SH-SY5Y (cell line): ENCODE results near the gene COX17.

Experiments
- GATA2 ChIP-seq: IDR thresholded peaks from 2 replicates; pipeline ENCODE4 v1.6.1; 2011; ENCODE audit warnings: mild to moderate bottlenecking, low read depth, low read length
- GATA3 ChIP-seq: IDR thresholded peaks from 2 replicates; pipeline ENCODE4 v1.6.1; 2011; ENCODE audit warnings: low read depth, mild to moderate bottlenecking, low read length, moderate library complexity

The COX17 gene

DNA sequence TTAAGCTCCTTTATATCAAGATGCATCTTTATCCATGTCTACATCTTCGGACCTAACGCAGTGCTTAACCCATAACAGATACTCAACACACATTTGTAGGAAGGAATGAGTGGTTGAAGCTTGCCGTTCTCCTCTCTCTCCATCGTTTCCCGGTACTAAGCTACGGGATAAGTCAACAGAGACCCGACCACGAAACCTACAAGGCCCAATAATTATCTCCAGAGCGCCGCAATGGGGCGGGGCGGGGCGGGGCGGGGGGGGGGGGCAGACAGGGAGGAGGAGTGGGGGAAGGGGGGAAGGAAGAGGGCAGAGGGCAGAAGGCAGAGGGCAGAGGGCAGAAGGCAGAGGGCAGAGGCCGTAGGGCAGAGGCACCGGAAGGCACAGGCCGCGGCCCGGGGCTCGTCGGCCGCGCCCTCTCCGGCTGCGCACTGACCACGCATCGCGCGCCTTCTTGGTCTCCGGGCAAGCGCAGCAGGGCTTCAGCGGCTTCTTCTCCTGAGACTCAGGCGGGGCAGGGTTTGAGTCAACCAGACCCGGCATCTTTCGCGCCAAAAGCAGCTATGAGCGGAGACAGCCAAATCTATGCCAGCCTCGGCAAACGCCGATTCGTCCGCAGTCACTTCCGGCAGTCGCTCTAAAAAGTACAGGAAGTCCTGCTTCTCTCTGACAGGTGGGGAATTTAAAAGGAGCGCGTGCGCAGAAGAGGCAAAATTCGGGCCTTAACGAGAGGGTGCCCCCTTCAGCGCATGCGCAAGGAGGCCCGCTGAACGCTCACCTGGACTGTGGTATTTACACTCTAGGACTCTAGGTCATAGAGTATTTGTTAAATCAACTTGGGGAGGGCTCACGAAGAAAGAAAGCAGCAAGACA, at the start of gene COX17:
TSS of gene COX17 (minus strand) at position 636 of the 870 bp plus-strand sequence. CDS start at position 540, 96 bp downstream.
- TF ChIP-seq GATA2 (no peak), GATA3 (no peak)

DNA sequence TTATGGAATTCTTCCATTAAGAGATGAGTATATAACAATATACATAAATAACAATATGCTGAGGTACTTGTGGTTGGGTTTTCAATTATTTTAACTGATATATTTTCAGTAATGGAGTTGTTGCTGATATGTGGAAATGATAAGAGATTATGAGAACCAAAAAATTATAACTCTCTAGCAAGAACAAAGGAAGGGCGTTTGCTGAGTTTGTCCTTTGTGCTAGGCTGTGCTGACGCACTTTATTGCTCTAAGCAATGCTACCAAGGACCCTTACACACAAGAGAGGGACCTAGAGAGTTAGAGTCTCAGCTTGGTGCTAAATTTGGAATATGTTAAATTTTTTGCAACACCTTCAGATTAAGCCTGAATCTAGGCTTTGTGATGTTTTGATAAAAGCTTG, 49.7 kb upstream of the COX17 start:
- TF ChIP-seq GATA3 (no peak), GATA2 (no peak)

GRCh38 chr3:119723022-119723421, 45.8 kb upstream of the COX17 start:
- no peak for TF ChIP-seq GATA3
- no peak for TF ChIP-seq GATA2

DNA sequence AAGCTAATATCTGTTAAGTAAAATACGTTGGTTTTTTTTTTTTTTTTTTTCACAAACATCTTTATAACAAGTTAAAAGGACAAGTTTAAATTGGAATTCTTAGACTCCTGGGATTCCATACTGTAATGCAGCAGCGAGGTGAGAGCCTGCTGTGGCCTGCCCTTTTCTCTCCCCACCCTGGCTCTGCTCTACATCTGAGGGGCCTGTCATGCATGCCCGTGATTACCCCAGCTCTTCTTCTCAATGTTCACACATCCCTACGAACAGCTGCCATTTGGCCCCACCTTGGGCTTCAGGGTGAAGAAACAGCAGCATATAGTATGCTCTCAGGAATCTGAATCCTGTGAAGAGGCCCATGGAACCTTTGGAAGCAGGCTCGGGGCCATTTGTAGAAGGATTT, 40.3 kb upstream of the COX17 start:
- TF ChIP-seq GATA3 (no peak), GATA2 (no peak)

- TF ChIP-seq GATA3 (no peak), GATA2 (no peak)
Observed at GRCh38 chr3:119716998-119717397, 39.8 kb upstream of the COX17 start.

DNA sequence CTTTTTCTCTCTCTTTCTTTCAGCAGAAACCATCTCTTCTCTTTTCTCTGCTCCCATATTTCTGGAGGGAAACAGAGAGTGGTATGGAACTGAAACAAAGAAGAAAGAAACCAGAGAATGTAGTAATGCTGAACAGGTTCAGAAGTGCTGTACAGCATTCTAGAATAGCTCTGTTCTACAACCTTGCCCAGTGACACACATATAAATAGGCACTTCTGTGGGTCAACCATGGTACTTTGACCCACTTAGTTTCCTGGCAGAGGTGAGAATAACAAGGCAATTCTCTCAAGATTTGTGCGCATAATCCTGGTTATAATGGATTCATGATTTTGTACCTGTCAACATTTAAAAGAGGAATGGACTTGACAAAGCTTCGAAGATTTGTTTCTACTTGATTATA, 37.9 kb upstream of the COX17 start:
- TF ChIP-seq GATA3: no peak
- no peak for TF ChIP-seq GATA2

GRCh38 chr3:119703820-119704531, 26.8 kb upstream of the COX17 start:
- TF ChIP-seq GATA3 (no peak), GATA2 (no peak)

- TF ChIP-seq GATA2: no peak
- no peak for TF ChIP-seq GATA3
Observed at GRCh38 chr3:119702530-119703527, 25.6 kb upstream of the COX17 start, which contains the start of gene CFAP91. TSS of gene CFAP91 (plus strand) at chr3:119703022. CDS start at chr3:119703099, 77 bp downstream.

DNA sequence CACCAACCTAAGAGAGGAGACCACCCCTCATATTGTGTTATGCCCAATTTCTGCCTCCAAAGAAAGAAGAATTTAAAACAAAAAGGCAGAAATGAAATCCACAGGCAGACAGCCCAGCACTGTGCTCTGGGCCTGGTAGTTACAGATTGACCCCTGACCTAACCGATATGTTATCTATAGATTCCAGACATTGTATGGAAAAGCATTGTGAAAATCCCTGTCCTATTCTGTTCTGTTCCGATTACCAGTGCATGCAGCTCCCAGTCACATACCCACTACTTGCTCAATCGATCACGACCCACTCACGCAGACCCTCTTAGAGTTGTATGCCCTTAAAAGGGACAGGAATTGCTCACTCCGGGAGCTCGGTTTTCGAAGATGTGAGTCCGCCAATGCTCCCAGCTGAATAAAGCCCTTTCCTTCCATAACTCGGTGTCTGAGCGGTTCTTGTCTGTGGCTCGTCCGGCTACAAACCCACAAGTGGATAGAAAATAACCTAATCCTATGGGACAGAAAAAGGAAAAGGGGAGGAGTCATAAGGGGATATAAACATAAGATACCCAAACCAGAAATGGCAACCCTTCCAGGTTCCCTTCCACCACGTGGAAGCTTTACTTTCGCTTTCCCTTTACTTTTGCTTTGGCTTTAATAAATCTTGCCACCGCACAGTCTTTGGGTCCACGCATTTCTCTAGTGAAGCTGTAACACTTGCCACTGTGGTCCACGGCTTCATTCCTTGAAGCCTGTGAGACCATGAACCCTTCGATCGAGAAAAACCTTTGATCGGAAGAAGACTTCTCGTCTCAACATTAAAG, 23.9 kb upstream of the COX17 start:
- no peak for TF ChIP-seq GATA3
- TF ChIP-seq GATA2: no peak

GRCh38 chr3:119700269-119700919, 23.2 kb upstream of the COX17 start:
- TF ChIP-seq GATA3 (no peak), GATA2 (no peak)

DNA sequence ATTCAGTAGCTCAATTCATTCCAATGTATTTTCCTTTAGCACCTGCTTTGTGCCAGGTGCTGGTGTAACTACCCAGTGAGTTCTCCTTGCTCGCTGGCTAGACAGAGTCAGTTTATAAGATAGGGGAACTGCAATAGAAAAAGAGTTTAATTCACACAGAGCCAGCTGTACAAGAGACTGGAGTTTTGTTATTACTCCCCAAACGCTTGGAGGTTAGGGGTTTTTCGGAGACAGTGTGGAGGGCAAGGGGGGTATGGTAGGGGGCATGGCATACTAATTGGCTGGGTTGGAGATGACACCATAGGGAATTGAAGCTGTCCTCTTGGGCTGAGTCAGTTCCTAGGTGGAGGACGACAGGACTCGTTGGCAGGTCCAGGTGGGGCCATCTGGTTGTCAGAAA, 20.2 kb upstream of the COX17 start:
- TF ChIP-seq GATA3 (no peak), GATA2 (no peak)

GRCh38 chr3:119695480-119695879, 18.3 kb upstream of the COX17 start:
- TF ChIP-seq GATA3 (no peak), GATA2 (no peak)
